SK-N-SH treated with all-trans-retinoic acid at 6 μM for 48 hours (cell line): Measurements from ENCODE around the gene ANGPT4.

ENCODE experiments used
- ATAC-seq: fragments of 200-7000 bp; cut with Tn5 transposase; 3 replicates; pipeline ENCODE4 v1.9.1; 2020; ENCODE audit warnings: mild to moderate bottlenecking, moderate library complexity
- ARNTL ChIP-seq: fragments of 450-650 bp; formaldehyde crosslinking; IDR thresholded peaks from 2 replicates; pipeline ENCODE4 v1.5.0; 2020; ENCODE audit warnings: low read depth, mild to moderate bottlenecking, moderate library complexity, borderline replicate concordance
- BACH2 ChIP-seq: fragments of 250-450 bp; sonication (Bioruptor Pico); IDR thresholded peaks from 2 replicates; pipeline ENCODE4 v1.9.0; 2021; ENCODE audit warnings: mild to moderate bottlenecking, borderline replicate concordance
- CREB5 ChIP-seq: fragments of 250-450 bp; sonication (Bioruptor Pico); IDR thresholded peaks from 2 replicates; pipeline ENCODE4 v1.5.1; 2020; ENCODE audit warnings: low read depth, mild to moderate bottlenecking, moderate library complexity
- CSDC2 ChIP-seq: fragments of 250-450 bp; sonication (Bioruptor Pico); IDR thresholded peaks from 2 replicates; pipeline ENCODE4 v1.5.0; 2020; ENCODE audit warnings: mild to moderate bottlenecking, moderate library complexity
- ESRRG ChIP-seq: fragments of 250-450 bp; sonication (Bioruptor Pico); IDR thresholded peaks from 2 replicates; pipeline ENCODE4 v1.6.1; 2021; ENCODE audit warnings: mild to moderate bottlenecking
- GLIS3 ChIP-seq: fragments of 250-450 bp; sonication (Bioruptor Pico); IDR thresholded peaks from 2 replicates; pipeline ENCODE4 v1.5.0; 2020; ENCODE audit warnings: mild to moderate bottlenecking, moderate library complexity
- ISL1 ChIP-seq: fragments of 250-450 bp; sonication (Bioruptor Pico); IDR thresholded peaks from 2 replicates; pipeline ENCODE4 v2.1.2; 2022; ENCODE audit warnings: mild to moderate bottlenecking, moderate library complexity
- OSR1 ChIP-seq: fragments of 250-450 bp; sonication (Bioruptor Pico); IDR thresholded peaks from 2 replicates; pipeline ENCODE4 v1.8.0; 2022; ENCODE audit warnings: moderate library complexity, mild to moderate bottlenecking, inconsistent platforms
- PATZ1 ChIP-seq: fragments of 250-450 bp; sonication (Bioruptor Pico); IDR thresholded peaks from 2 replicates; pipeline ENCODE4 v1.8.0; 2020; ENCODE audit warnings: mild to moderate bottlenecking, moderate library complexity, borderline replicate concordance
- PPARA ChIP-seq: fragments of 250-450 bp; sonication (Bioruptor Pico); IDR thresholded peaks from 2 replicates; pipeline ENCODE4 v1.5.0; 2020; ENCODE audit warnings: mild to moderate bottlenecking, borderline replicate concordance
- RARB ChIP-seq: fragments of 250-450 bp; sonication (Bioruptor Pico); IDR thresholded peaks from 2 replicates; pipeline ENCODE4 v1.8.0; 2021; ENCODE audit warnings: mild to moderate bottlenecking, moderate library complexity
- SNAI2 ChIP-seq: fragments of 250-450 bp; sonication (Bioruptor Pico); IDR thresholded peaks from 2 replicates; pipeline ENCODE4 v1.5.0; 2020; ENCODE audit warnings: mild to moderate bottlenecking, moderate library complexity
- TCF4 ChIP-seq: fragments of 250-450 bp; sonication (Bioruptor Pico); IDR thresholded peaks from 2 replicates; pipeline ENCODE4 v1.8.0; 2021; ENCODE audit warnings: mild to moderate bottlenecking, moderate library complexity, borderline replicate concordance
- TOX ChIP-seq: fragments of 250-450 bp; sonication (Bioruptor Pico); IDR thresholded peaks from 2 replicates; pipeline ENCODE4 v1.8.0; 2021; ENCODE audit warnings: mild to moderate bottlenecking, moderate library complexity, borderline replicate concordance
- TSHZ2 ChIP-seq: fragments of 250-450 bp; sonication (Bioruptor Pico); IDR thresholded peaks from 2 replicates; pipeline ENCODE4 v1.5.0; 2020; ENCODE audit warnings: mild to moderate bottlenecking, moderate library complexity
- ZFP30 ChIP-seq: fragments of 450-650 bp; formaldehyde crosslinking; IDR thresholded peaks from 2 replicates; pipeline ENCODE4 v1.5.0; 2022; ENCODE audit warnings: mild to moderate bottlenecking, moderate library complexity
- ZNF565 ChIP-seq: fragments of 450-650 bp; formaldehyde crosslinking; conservative IDR thresholded peaks from 2 replicates; pipeline ENCODE4 v1.5.0; 2020; ENCODE audit warnings: low read depth, mild to moderate bottlenecking, moderate library complexity
- ZNF70 ChIP-seq: fragments of 450-650 bp; formaldehyde crosslinking; IDR thresholded peaks from 2 replicates; pipeline ENCODE4 v1.5.0; 2020; ENCODE audit warnings: mild to moderate bottlenecking, moderate library complexity
- ZNF8 ChIP-seq: fragments of 450-650 bp; formaldehyde crosslinking; IDR thresholded peaks from 2 replicates; pipeline ENCODE4 v1.5.0; 2020; ENCODE audit warnings: mild to moderate bottlenecking, moderate library complexity
- TF ChIP-seq, protein P1 (sequence below): fragments of 250-450 bp; sonication (Bioruptor Pico); IDR thresholded peaks from 2 replicates; pipeline ENCODE4 v1.8.0; 2021; ENCODE audit warnings: low read depth, mild to moderate bottlenecking, moderate library complexity, borderline replicate concordance

Gene ANGPT4

GRCh38 chr20:921068-921467 lies 4.9 kb upstream of the ANGPT4 start:
- TF ChIP-seq RARB (CRISPR knock-in tag) (no peak), BACH2 (CRISPR knock-in tag) (no peak)
- no peak for ATAC-seq

GRCh38 chr20:920311-920710 lies 4.2 kb upstream of the ANGPT4 start:
- no peak for ATAC-seq
- TF ChIP-seq BACH2 (CRISPR knock-in tag) (no peak), ZNF8 (no peak), PATZ1 (CRISPR knock-in tag) (no peak), TCF4 (CRISPR knock-in tag) (no peak)

DNA sequence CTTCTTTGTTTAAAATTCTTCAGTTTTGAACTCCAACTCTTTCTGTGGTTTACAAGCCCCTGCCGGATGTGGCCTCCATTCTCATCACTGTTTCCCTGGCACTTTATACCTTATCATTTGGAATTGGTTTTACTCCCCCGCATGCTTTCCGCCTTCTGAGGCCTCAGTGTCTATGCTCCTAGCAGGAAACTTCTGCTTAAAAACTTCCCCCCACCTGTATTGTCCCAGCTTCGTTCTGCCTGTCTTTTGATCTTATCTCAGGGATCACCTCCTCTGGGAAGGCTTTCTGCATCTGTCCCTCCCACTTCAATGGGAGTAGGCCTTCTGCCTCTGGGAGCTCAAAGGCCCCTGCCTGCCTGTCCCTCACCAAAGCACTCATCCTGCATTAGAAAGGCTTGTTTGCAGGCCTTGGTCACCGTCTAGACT lies 3.4 kb upstream of the ANGPT4 start:
- TF ChIP-seq ZNF70 (CRISPR knock-in tag) (no peak), ESRRG (CRISPR knock-in tag) (no peak), ISL1 (CRISPR knock-in tag) (no peak), BACH2 (CRISPR knock-in tag) (no peak), ZNF8 (no peak), CSDC2 (no peak), PPARA (CRISPR knock-in tag) (no peak), ZFP30 (CRISPR knock-in tag) (no peak), SNAI2 (CRISPR knock-in tag) (no peak), ZNF565 (CRISPR knock-in tag) (no peak), OSR1 (CRISPR knock-in tag) (no peak), GLIS3 (CRISPR knock-in tag) (no peak)
- TF ChIP-seq, all 23 proteins: peak for 0
- no peak for ATAC-seq

- TF ChIP-seq TCF4 (CRISPR knock-in tag) (no peak), PATZ1 (CRISPR knock-in tag) (no peak), TOX (CRISPR knock-in tag) (no peak), OSR1 (CRISPR knock-in tag) (no peak), ISL1 (CRISPR knock-in tag) (no peak), SNAI2 (CRISPR knock-in tag) (no peak), PPARA (CRISPR knock-in tag) (no peak), ZNF565 (CRISPR knock-in tag) (no peak), ARNTL (CRISPR knock-in tag) (no peak), ZNF8 (no peak), CSDC2 (no peak)
- TF ChIP-seq, protein P1, sequence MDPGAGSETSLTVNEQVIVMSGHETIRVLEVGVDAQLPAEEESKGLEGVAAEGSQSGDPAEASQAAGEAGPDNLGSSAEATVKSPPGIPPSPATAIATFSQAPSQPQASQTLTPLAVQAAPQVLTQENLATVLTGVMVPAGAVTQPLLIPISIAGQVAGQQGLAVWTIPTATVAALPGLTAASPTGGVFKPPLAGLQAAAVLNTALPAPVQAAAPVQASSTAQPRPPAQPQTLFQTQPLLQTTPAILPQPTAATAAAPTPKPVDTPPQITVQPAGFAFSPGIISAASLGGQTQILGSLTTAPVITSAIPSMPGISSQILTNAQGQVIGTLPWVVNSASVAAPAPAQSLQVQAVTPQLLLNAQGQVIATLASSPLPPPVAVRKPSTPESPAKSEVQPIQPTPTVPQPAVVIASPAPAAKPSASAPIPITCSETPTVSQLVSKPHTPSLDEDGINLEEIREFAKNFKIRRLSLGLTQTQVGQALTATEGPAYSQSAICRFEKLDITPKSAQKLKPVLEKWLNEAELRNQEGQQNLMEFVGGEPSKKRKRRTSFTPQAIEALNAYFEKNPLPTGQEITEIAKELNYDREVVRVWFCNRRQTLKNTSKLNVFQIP (CRISPR knock-in tag): no peak
- ATAC-seq: no peak
Measured at GRCh38 chr20:917416-917815, 1.3 kb upstream of the ANGPT4 start.

- no peak for ATAC-seq
- TF ChIP-seq OSR1 (CRISPR knock-in tag): no peak
- no peak for TF ChIP-seq ZNF565 (CRISPR knock-in tag)
- no peak for TF ChIP-seq TSHZ2 (CRISPR knock-in tag)
- no peak for TF ChIP-seq RARB (CRISPR knock-in tag)
- no peak for TF ChIP-seq PATZ1 (CRISPR knock-in tag)
- TF ChIP-seq, protein P1 (CRISPR knock-in tag): no peak
- no peak for TF ChIP-seq ISL1 (CRISPR knock-in tag)
- no peak for TF ChIP-seq CREB5
Measured at GRCh38 chr20:916825-917224, 691 bp upstream of the ANGPT4 start.
